ENCODE results near the gene PDE3A. TPM values are rescaled to one million over a fixed set of nuclear protein-coding genes. Genes with fewer than 3 reads are reported as not detected.

The PDE3A gene
- total RNA-seq, 1 experiment from 2014 or later: 0.58 TPM

- Histone ChIP-seq H4K20me1 (ENCODE audit: low read length) (no peaks in the 10 kb centered on the region), H3K4me2 (ENCODE audit: low read length) (no peak overlapping the region), H3K9me2 (replicated peaks; ENCODE audit: low read length) (no peaks in the 10 kb centered on the region), H3K4me3 (ENCODE audit: low read length) (no peak overlapping the region), H3F3A (ENCODE audit: low read length, unreplicated experiment) (no peaks in the 10 kb centered on the region), H3K36me3 (ENCODE audit: low read depth, low read length) (no peaks in the 10 kb centered on the region), H3K9me3 (ENCODE audit: low read length) (no peaks in the 10 kb centered on the region), H2AFZ (ENCODE audit: low read length) (no peak overlapping the region), H3K4me1 (ENCODE audit: insufficient read depth, low read length) (no peaks in the 10 kb centered on the region), H3K27me3 (ENCODE audit: low read length) (no peaks in the 10 kb centered on the region), H3K79me2 (ENCODE audit: low read length) (no peaks in the 10 kb centered on the region), H3K9ac (ENCODE audit: low read length) (no peak overlapping the region), H3K27ac (ENCODE audit: low read length) (no peak overlapping the region)
- BruUV-seq (replicated peaks): no TSS peak
- POLR2A ChIA-PET (ENCODE audit: unreplicated experiment): no interaction called here
- DNase-seq (no peak), ATAC-seq (no peak)
- CTCF ChIA-PET: no interaction called here
- TF ChIP-seq EZH2 (IDR thresholded peaks at IDR 0.05; ENCODE audit: low read length, unreplicated experiment) (no peak), EZH2phosphoT487 (IDR thresholded peaks at IDR 0.05; ENCODE audit: borderline replicate concordance, low read length) (no peak)
- TF ChIP-seq, protein P1, sequence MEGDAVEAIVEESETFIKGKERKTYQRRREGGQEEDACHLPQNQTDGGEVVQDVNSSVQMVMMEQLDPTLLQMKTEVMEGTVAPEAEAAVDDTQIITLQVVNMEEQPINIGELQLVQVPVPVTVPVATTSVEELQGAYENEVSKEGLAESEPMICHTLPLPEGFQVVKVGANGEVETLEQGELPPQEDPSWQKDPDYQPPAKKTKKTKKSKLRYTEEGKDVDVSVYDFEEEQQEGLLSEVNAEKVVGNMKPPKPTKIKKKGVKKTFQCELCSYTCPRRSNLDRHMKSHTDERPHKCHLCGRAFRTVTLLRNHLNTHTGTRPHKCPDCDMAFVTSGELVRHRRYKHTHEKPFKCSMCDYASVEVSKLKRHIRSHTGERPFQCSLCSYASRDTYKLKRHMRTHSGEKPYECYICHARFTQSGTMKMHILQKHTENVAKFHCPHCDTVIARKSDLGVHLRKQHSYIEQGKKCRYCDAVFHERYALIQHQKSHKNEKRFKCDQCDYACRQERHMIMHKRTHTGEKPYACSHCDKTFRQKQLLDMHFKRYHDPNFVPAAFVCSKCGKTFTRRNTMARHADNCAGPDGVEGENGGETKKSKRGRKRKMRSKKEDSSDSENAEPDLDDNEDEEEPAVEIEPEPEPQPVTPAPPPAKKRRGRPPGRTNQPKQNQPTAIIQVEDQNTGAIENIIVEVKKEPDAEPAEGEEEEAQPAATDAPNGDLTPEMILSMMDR (conservative IDR thresholded peaks at IDR 0.05; ENCODE audit: low read depth, low read length): no peak
- intact Hi-C loops (cut with micrococcal nuclease): no loop called here
These were observed 139.4 kb downstream of the PDE3A start for GRCh38 chr12:20507711-20508110.

DNA sequence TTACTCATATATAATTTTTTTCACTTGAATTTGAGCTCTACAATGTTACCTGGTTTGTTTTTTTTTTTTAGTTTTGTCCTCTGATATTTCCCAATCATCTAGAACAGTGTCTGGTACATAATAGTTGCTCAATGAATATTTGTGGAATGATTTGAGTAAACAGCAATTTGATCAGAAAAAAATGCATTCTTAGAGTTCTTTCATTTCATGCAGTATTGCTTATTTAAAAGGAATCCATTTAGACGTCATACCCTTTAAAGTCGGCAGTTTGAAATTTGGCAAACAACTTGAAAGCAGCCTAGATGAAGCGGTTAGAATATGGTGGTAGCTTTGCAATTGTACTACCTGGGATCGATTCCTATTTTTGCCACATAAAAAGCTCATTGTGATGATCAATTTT lies 140.0 kb downstream of the PDE3A start:
- H4K20me1 ChIP-seq (ENCODE audit: low read length): no peaks in the 10 kb centered on the region
- POLR2A ChIA-PET (ENCODE audit: unreplicated experiment): no interaction called here
- no peak overlapping the region for H2AFZ ChIP-seq (ENCODE audit: low read length)
- no peaks in the 10 kb centered on the region for H3K9me2 ChIP-seq (replicated peaks; ENCODE audit: low read length)
- TF ChIP-seq EZH2phosphoT487 (IDR thresholded peaks at IDR 0.05; ENCODE audit: borderline replicate concordance, low read length) (no peak), EZH2 (IDR thresholded peaks at IDR 0.05; ENCODE audit: low read length, unreplicated experiment) (no peak)
- TF ChIP-seq, protein P1 (conservative IDR thresholded peaks at IDR 0.05; ENCODE audit: low read depth, low read length): no peak
- intact Hi-C loops (cut with micrococcal nuclease): no loop called here
- H3K27me3 ChIP-seq (ENCODE audit: low read length): no peaks in the 10 kb centered on the region
- H3K4me2 ChIP-seq (ENCODE audit: low read length): no peak overlapping the region
- ATAC-seq (no peak), DNase-seq (no peak)
- no peaks in the 10 kb centered on the region for H3K79me2 ChIP-seq (ENCODE audit: low read length)
- H3K9me3 ChIP-seq (ENCODE audit: low read length): no peaks in the 10 kb centered on the region
- CTCF ChIA-PET: no interaction called here
- no peaks in the 10 kb centered on the region for H3K4me1 ChIP-seq (ENCODE audit: insufficient read depth, low read length)
- BruUV-seq (replicated peaks): no TSS peak
- H3K27ac ChIP-seq (ENCODE audit: low read length): no peak overlapping the region
- no peak overlapping the region for H3K9ac ChIP-seq (ENCODE audit: low read length)
- no peak overlapping the region for H3K4me3 ChIP-seq (ENCODE audit: low read length)
- H3K36me3 ChIP-seq (ENCODE audit: low read depth, low read length): no peaks in the 10 kb centered on the region
- no peaks in the 10 kb centered on the region for H3F3A ChIP-seq (ENCODE audit: low read length, unreplicated experiment)

DNA sequence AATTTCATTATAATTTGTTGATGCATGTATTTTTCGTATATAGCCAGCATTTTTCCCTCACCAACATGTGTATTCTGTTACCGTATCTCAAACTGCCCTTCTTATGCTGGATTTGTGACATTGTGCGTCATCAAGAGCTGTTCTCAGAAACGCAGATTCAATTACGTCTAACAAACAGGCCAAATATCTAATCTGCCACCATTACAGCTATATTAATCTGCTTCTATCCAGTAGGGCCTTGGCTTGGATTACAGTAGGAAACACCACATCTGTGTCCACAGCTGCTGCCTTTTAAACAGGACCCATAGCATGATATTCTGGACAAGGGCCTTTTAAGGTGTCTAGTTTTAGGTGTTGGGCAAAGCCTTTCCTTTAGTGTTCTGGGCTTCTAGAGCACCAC lies 140.6 kb downstream of the PDE3A start:
- Histone ChIP-seq H3K36me3 (ENCODE audit: low read depth, low read length) (no peaks in the 10 kb centered on the region), H3K27ac (ENCODE audit: low read length) (no peak overlapping the region), H3F3A (ENCODE audit: low read length, unreplicated experiment) (no peaks in the 10 kb centered on the region), H3K79me2 (ENCODE audit: low read length) (no peaks in the 10 kb centered on the region), H3K4me1 (ENCODE audit: insufficient read depth, low read length) (no peaks in the 10 kb centered on the region), H3K4me3 (ENCODE audit: low read length) (no peak overlapping the region), H2AFZ (ENCODE audit: low read length) (no peak overlapping the region), H3K27me3 (ENCODE audit: low read length) (no peaks in the 10 kb centered on the region), H3K9ac (ENCODE audit: low read length) (no peak overlapping the region), H3K9me2 (replicated peaks; ENCODE audit: low read length) (no peaks in the 10 kb centered on the region), H4K20me1 (ENCODE audit: low read length) (no peaks in the 10 kb centered on the region), H3K9me3 (ENCODE audit: low read length) (no peaks in the 10 kb centered on the region), H3K4me2 (ENCODE audit: low read length) (no peak overlapping the region)
- BruUV-seq (replicated peaks): no TSS peak
- DNase-seq (no peak), ATAC-seq (no peak)
- CTCF ChIA-PET: no interaction called here
- no peak for TF ChIP-seq EZH2 (IDR thresholded peaks at IDR 0.05; ENCODE audit: low read length, unreplicated experiment)
- TF ChIP-seq EZH2phosphoT487 (IDR thresholded peaks at IDR 0.05; ENCODE audit: borderline replicate concordance, low read length): no peak
- TF ChIP-seq, protein P1 (conservative IDR thresholded peaks at IDR 0.05; ENCODE audit: low read depth, low read length): no peak
- POLR2A ChIA-PET (ENCODE audit: unreplicated experiment): no interaction called here
- intact Hi-C loops (cut with micrococcal nuclease): no loop called here

Measured in PC-3 (cell line).